NCI-H1105 treated with DMSO at 0.1 percent for 48 hours (cell line): ENCODE measurements around the gene FECH.
A peak's percentile ranks its signal among the peaks of the same experiment; 100 is the strongest.

ENCODE experiments used
- DNase-seq: peaks from one replicate; lab custom pipeline; 2025; lab: John Stamatoyannopoulos, UW

Gene FECH

DNA sequence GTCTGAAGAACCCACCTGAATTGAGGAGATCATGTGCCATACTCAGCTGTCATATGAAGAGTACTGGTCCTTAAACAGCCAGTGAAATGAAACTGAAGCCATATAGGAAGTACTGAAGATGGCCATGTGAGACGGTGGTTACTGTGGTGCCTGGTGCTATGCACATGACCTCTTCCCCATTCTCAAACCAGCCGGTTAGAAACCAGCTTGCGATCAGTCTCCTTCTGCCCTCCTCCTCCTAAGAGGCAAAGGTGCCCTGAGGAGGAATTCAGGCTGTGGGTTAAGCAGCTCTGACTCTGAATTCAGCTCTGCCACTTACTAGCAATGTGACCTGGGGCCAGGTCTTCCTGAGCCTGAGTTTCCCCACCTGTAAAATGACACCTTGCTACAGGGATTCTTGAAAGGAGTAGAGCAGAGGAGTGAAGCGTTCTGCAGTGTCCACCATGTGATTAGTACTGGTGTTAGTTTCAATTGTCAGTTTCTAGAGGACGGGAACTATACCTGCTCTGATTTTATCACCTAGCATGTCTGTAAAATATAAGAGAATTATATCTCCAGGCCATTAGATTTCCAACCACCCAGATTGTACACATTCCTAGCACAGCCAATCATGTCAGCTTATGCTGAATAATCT lies 5.1 kb downstream of the FECH start:
- no peak for DNase-seq

DNA sequence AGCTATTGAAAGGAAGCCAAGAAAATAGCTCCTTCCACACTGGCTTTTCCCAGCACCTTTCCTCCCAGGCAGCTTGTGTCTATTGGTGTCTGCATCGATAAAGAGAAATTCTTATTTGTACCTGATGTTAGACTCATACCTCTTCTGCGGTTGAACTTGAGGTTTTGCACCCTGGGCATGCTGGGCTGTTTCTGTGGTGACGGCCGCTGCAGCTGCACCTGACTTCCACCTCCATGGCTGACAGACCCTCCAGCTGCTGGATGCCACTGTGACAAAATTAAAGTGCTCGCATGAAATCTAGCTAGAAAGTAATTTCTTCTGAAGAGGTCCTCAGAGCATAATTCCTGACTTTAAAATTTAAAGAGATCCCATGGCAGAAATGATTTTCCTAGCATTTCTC lies 6.6 kb downstream of the FECH start:
- DNase-seq: no peak

DNA sequence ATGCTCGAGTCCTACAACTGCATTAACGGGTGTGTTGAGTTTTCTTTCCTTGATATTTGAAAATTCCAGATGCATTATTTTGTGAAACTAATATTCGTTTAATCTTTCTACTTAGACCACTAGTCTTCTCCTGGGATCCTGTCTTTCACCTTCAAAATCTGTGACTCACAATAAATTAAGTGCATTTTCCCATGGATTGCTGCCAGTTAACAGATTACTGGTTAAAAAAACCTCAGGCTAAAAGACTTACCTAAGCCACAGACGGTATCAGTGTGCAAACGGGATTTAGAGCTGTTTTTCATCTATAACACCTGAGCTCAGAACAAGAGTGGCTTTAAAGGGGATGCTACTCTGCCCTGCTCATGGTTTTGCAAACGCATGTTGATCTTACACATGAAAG lies 10.2 kb downstream of the FECH start:
- DNase-seq: no peak

DNA sequence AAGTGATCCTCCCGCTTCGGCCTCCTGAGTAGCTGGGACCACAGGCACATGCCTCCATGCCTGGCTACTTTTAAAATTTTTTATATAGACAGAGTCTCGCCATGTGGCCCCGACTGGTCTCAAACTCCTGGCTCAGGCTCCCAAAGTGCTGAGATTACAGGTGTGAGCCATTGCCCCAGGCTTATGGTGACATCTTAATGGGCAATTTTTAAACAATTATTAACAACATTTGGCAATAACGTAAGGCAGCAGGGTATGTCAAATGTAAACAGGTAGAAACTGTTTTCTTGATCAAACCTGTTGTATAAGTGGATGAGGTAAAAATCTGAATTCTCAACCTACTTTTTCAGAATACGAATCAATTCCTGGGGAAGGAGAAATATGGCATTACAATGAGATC lies 11.0 kb downstream of the FECH start:
- no peak for DNase-seq

DNA sequence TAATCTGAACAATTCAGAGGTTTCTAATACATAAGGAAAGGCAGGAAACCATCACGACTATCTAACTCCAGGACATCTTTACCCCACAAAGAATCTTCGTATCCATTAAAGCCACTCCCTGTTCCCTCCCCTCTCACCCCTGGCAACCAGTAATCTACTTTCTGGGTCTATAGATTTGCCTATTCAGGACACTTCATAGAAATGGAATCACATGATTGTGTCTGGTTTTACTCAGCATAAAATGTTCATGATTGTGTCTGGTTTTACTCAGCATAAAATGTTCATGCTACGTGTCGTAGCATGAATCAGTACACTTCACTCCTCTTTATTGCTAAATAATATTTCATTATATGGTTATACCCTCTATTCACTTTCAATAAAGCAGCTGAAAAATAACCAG lies 11.6 kb downstream of the FECH start:
- DNase-seq: no peak

DNA sequence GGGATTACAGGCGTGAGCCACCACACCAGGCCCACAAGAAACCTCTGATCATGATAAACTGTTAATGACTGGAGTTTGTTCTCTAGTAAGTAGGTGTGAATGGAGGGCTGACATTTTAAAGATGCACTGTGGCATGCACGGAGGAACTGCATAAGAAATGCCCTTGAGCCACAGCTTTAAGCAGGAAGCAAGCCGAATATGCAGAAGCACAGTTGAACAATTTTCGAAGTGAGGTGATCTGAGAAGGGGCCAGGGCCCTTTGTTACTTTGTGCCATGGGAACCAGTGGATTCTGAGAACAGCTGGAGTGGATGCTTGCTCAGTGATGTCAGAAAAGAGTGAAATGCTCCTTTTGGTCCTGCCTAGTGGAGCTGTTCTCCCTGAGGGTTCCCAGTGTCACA lies 16.3 kb downstream of the FECH start:
- no peak for DNase-seq

DNA sequence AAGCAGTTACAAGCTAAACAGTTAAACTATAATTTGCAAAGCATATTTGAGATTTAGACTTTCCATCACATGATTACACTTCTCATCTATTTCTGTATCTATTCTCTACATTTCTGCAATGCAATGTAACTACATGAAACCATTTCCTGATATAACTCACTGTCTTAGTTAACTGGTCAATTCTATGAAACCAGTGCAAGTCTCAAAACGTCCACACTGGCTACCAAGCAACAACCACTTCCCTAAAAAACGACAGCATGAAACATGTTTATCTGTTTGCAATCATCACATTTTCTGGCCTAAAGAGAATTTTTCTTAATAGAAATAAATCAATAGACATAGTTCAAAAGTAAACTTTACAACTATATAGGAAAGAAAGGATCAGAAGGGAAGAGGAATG lies 17.4 kb downstream of the FECH start:
- DNase-seq: no peak

DNA sequence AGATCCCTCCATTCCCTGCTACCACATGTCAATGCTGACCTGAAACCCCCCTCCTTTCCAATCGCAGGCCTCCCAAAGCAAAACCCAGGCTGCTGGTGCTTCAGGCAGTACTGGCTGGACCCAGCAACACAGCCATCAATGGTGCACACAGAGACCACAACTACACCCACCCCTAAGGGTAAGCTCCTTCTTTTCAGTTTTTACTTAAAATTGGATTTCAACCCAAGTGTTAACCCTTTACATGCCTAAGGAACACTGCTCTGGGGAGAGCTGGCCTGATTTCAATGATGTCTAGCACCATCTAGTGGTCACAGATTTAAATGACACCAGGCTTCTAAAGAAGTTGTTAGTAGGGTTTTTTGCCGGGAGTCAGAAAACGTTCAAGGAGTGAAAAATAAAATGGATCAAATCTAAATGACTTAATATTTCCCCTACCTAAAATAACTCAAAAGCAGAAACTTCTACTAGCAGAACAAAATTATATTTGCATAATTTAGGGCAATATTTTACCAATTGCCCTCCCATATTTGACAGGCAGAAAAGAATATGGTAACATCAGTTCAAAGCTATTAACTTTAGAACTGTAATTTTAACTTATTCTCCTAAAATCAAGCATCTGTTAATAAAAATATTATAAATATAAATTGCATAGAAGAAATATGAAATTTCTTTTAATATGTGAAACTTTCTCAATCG lies 24.6 kb downstream of the FECH start:
- DNase-seq: peak; percentile 71

DNA sequence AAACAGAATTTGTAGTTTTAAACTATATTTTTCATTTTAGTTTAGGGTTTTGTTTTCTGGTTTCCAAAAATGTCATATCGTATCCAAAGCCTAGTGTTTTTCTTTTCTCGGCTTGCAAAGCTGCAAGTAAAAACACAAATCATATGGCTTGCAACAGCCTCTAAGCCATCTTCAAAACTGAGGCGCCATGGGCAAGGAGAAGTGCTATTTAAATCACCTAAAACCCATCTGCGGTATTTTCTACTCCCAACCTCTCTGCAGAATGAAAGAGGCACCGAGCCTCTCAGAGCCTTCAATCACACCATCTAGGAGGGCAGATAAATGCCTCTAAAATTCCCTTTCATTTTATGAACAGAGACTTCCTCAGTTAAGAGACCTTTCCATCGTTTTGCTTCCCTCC lies 25.2 kb downstream of the FECH start:
- DNase-seq: no peak

DNA sequence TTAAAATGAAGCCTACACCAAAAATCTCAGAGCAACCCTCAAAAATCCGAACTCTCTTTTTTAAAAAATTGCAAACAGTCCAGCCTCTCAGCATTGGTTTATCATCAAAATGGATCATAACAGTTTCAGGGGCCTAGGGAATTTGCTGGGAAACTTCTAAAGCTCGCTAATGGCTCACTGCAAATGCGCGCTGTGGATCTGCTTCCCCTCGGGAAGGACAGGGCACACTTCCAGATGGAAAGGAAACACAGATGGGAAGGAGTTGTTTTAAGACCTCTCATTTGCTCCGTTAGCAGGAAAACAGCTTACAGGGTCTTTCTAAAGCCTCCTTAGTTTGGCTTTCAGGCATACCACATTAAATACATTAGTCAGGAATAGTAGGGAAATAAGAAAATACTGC lies 27.2 kb downstream of the FECH start:
- no peak for DNase-seq

DNA sequence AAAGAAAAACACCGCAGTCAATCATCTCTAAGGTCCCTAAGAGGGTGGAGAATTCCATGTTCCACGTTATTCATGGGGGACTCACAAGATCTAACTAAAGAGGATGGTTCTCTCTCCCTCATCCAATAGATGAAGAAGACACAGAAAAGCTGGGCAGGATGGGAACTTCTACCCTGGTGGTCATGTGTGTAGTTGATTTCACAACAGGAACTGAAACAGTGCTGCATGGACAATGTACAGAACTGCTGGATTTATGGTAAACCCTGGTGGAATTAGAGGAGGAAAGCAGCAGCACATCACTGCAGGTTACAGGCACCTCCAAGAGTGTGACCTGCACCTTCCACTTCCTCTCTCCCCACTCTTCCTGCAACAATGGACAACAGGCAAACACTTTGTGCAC lies 31.4 kb downstream of the FECH start:
- DNase-seq: no peak

DNA sequence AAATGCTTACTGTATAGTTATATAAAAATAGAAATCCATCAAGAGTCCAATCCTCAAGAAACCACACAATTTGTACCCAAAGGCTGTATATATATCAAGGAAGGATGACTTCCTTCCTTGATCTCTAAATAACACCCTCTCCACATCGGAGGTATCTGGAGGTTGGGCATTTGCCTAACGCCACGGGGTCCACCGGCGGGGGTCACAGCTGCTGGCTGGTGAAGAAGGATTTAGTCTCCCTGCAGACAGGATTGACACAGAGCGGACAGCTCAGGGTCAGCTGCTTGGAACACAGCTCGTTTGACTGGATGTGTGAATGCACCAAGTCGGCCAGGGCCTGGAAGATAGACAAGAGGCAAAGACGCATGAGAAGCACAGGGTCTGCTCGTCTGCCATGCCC lies 36.0 kb downstream of the FECH start:
- DNase-seq: no peak

DNA sequence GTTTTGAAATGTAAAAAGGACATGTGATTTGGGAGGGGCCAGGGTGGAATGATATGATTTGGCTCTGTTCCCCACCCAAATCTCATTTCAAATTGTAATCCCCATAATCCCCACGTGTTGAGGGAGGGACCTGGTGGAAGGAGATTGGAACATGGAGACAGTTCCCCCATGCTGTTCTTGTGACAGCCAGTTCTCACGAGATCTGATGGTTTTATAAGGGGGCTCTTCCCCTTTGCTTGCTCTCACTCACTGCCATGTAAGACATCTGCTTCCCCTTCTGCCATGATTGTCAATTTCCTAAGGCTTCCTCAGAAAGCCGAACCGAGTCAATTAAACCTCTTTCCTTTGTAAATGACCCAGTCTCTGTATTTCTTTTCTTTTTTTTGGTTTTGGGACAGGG lies 39.2 kb downstream of the FECH start:
- DNase-seq: no peak

DNA sequence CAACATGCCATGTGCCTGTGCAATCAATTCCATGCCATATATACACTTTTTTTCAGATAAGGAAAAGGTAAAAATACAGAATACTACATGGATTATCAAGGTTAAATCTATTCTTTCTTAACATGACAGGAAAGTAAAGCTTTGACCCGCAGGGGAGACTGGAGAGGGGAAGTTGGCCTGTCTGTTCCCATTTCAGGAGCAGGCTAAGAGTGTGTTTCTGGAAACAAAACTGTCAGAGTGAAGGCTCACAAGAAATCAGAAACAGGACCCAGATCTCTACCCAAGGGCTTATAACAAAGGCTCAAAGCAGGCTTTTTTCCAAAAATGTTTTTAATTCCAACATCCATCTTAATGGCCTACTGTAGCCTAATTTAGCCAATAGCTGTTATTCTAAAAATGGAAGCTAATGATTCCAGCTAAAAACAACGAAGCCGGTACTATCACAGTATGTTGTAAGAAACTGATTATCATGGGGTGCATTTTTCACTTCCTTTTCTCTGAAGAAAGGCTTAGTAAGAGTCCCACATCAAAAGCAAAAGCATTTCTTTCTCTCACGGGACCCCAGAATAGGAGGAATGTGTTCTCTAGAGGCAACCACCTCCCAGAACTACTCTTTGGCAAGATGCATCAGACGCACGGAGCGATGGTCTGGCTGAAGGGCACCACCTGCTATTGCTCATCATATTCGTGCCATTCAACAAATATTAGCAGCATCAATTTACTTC lies 41.4 kb downstream of the FECH start:
- no peak for DNase-seq

DNA sequence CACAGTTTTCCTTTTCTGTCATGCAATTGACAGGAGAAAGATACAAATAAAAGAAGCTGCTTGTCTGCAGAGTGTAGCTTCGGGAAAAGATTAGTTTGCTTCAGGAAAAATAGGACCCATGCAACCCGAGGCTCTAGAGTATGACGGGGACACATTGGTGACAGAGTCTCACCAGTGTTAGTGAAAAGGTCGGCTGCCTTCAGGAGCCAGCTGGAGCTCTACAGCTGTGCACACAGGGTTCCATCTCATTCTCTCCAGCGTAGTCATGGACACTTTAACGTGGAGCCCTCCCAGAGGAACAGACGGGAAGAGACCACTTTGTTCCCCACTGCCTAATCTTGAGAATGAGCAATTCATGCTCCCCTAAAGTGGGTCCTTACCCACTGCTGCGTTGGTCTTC lies 42.9 kb downstream of the FECH start:
- DNase-seq: no peak

DNA sequence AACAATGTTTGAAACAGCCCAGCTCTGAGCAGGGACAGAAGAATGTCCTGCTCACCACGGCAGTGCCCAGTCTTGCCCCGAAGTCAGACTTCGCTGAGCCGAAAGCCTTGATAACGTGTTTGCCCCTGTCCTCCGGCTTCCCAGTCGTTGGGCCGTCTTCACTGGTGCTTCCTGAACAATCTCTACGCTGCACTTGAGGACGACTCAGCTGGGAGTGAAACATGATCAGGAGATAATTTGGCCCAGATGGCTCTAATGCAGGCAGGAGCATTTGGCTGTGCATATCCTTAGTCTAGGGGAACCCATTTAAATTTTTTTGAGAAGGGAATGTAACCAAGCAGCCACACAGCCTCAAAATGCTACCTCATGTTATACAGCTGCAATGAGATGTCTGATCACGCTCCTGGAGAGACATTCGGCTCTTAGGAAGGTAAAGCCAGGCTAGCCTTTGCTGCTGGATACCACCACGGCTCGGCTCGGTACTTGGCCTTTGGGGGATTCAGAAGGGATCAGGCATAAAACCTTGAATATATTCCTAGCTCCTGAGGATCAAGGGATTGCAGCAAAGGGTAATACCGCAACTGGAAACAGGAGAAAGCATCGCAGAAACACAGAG lies 43.6 kb downstream of the FECH start:
- DNase-seq: no peak

DNA sequence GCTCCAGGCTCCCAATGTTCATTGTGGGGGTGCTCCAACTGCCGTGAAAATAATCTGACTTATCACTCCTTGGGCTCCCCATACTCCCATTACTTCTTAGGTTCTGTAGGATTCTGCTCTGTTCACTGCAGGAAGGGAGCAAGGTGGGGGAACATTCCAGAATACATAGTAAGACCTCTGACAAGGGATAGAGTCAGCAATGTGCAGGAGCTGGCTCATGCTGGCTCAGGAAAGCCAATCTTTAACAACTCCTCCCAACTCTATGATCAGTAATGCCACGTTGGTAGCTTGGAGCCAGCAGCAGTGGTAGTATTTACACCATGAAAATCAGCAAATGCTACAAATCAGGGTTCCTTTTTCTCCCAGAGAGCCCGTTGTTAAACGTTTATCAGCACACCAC lies 44.4 kb downstream of the FECH start:
- no peak for DNase-seq

DNA sequence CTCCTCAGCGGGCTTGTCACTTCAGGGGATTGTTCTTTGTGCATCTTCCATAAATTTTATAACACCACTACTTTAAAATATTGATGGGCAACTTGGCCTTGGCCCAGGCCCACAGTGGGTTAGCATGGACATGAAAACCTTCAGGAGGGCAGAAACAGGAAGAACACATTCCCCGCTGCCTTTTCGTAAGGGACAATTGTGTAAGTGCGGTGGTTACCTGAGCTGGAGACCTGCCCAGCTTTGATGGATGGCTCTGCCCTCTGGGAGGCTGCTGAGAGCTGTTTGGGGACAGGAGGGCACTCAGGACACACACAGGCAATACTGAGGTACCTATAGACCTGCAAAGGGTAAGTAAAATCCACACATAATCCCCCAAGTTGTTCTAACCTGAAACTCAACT lies 46.8 kb downstream of the FECH start:
- no peak for DNase-seq

DNA sequence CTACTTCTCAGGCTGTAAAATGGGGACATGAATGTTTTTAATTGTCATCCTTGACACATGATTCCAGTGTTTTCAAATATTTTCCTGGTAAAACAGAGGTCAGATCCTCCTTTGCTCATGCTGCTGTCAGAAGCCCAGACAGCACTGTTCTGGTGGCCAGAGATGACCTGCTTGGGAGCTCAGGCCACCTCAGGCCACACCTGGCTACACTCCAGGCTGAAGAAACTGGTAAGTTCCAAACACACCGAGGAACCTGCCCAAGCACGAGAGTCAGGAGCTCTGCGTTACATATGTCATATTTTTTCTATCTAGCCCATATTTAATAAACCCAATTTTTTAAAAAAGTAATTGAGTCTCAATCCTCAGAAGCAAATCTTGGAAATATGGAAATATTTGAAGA lies 47.9 kb downstream of the FECH start:
- DNase-seq: no peak

DNA sequence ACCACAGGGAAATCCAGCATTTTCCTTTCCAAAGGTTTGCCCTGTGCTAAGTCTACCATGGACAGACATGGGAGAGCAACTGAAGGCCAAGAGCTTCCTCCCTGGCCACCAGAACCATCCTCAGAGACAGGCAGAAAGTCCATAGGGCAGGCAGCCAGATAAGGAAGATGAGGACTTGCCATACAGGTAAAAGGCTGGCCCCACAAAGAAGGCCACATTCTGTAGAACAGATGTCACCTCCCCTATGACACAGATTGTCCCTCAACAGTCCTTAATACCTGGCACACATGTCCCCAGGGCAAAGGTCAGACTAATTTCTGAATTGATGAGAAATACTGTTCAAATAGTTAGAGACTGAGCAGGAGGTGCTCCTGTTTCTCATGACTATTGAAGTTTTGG lies 52.0 kb downstream of the FECH start:
- no peak for DNase-seq

DNA sequence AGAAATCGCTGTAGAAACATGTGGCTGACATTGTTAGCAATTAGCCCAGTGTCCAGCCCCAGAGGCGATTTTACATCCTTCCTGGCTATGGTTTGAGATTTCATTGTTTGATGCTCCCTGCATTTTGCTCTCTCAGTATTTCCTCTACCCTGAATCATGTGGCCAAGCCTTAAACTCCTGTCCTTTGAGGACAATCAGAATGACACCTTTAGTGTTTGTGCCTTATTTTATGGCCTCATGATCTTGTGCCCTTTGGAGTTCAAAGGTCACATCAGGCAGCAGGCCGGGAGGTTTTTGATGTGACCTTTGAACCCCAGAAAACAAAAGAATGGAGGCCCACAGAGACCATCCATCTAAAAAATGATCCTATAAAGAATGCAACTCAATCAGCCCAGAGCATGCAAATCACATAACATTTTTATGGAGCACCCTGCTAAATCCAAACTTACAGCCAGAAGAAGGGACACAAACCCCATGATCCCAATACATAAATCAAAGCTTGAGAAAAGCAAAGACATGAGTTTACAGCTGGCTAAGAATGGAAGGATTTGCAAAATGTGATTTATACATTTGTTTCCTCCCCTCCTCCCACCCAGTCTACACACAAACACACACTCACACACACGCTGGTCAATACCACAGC lies 52.5 kb downstream of the FECH start:
- DNase-seq: no peak

DNA sequence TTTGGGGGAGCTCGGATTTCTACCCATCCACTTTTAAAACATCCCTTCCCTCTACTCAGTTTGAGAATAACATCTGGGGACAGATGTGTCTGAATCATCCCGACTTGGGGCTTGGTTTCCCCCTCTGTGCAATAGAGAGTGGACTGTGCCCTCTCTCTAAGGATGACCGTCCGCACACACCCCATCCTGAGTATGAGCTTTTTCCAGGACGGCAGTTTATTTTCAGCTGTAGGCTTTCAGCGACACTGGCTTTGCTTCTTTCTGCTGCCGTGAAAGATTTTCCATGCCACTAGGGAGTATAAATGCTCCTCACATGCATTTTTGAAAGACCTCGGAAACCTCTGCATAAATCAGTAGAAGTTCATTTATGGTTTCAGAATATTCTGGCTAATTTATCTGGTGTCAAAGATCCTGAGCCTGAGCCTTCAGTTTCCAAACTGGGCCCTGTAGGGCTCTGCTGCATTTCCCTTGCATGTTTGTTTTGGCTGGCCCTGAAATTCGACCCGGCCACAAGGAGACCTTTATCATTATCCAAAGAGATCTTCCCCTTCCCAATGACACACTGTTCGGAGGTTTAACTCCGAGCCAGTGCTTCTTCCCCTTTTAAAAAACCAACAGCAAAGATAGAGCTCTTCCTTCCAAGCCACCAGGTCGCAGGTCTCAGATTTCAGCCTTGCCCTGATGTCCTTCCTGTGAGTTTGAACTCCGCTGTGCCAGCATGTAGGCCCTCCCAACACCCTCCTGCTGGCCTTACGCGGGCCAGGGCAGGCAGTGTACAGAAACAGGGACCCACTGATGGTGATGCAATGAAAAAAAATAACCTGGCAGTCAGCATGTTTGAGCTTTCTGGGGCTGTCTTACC lies 53.3 kb downstream of the FECH start:
- no peak for DNase-seq
